Right lobe of liver (tissue), 4 donors: ENCODE measurements around the gene TMEM256.

Source experiments
- POLR2A ChIP-seq: fragments of 450-650 bp; IDR thresholded peaks from one replicate; pipeline ENCODE4 v1.6.1; 2017; ENCODE audit warnings: antibody characterized with exemption, mild to moderate bottlenecking
- TF ChIP-seq, protein P1 (sequence below), 4 donors: fragments of 200-600 bp in 3 of 4; fragments of 450-650 bp in 1 of 4; IDR thresholded peaks; one replicate each; pipeline versions ENCODE4 v1.5.1 to v1.8.0; 2016 to 2022; ENCODE audit warnings: antibody characterized with exemption in 4 of 4, mild to moderate bottlenecking in 2 of 4
- donor health status: DM: no; HTN: no; CAD: no.
- donor health status: DM: no; HTN: no; CAD: no.
- donor health status: DM: no; HTN: yes; CAD: no.

DNA sequence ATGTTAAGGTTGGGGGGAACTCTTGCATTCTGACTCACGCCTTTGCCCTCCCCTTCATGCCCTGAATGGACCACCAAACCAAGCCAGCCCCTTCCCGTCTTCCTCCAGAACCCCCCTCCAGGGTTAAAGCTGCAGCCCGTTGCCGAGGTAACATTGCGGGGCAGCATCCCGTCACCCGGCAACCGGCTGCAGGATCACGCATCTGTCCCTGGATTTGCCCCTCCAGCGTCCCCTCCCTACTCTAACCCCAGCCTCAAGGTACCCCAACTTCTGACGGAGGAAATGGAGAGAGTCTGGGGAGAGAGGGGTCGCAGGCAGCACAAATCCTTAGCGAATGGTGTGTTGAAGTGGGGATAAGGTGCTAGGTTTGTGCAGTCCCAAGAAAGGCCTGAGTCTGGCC is 3.2 kb upstream of the TMEM256 start:
- TF ChIP-seq, protein P1, sequence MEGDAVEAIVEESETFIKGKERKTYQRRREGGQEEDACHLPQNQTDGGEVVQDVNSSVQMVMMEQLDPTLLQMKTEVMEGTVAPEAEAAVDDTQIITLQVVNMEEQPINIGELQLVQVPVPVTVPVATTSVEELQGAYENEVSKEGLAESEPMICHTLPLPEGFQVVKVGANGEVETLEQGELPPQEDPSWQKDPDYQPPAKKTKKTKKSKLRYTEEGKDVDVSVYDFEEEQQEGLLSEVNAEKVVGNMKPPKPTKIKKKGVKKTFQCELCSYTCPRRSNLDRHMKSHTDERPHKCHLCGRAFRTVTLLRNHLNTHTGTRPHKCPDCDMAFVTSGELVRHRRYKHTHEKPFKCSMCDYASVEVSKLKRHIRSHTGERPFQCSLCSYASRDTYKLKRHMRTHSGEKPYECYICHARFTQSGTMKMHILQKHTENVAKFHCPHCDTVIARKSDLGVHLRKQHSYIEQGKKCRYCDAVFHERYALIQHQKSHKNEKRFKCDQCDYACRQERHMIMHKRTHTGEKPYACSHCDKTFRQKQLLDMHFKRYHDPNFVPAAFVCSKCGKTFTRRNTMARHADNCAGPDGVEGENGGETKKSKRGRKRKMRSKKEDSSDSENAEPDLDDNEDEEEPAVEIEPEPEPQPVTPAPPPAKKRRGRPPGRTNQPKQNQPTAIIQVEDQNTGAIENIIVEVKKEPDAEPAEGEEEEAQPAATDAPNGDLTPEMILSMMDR (IDR thresholded peaks at IDR 0.05) = no peak
- TF ChIP-seq POLR2A = no peak
